ENCODE measurements around the gene NABP2.

Gene NABP2

DNA sequence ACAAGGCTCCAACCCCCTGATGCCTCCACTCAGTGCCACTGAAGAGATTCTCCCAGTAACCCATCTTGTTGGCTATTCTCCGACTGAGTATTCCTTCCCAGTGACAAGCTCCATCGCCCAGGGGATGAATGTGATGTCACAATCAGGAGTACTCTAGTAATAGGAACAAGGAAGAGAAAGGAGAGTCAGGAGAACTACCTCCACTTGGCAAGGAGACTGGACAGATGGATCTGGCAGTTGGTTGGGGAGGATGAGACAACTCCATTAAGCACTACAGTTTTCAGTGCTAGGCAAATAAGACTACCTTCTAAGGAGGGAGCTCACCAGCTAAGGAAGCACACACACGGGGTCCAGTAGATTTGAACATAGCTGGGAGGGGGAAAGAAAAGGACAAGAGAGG, 7.7 kb upstream of the NABP2 start:
- DNase-seq, result no peak

- no peak for DNase-seq
Measured at GRCh38 chr12:56219840-56220239, 4.3 kb upstream of the NABP2 start.

DNA sequence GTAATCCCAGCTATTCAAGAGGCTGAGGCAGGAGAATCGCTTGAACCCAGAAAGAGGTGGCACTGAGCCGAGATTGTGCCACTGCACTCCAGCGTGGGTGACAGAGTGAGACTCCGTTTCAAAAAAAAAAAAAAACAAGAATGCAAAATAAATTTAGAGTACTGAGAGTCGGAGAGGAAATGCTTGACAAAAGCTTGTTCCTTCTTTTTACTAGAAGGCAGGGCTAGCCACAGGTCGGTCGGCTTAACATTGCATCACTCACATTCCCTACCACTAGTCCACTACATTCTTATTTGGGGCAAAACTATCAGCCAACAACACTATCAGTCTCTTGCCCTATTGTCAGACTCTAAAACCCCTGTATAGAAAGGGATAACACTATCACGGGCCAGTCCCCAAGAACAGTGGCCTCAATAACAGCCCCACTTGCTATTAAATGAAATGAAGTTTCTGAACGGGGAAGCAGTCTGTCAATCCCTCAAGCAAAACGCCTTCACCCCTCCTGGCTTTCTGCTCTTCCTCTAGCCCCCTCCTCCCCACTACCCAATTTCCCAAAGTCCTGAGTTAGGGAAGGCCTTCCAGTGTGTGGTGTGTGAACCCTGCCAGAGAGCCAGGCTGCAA, 3.4 kb upstream of the NABP2 start:
- no peak for DNase-seq

- DNase-seq, result no peak
Measured at GRCh38 chr12:56221232-56221756, 2.8 kb upstream of the NABP2 start.

DNA sequence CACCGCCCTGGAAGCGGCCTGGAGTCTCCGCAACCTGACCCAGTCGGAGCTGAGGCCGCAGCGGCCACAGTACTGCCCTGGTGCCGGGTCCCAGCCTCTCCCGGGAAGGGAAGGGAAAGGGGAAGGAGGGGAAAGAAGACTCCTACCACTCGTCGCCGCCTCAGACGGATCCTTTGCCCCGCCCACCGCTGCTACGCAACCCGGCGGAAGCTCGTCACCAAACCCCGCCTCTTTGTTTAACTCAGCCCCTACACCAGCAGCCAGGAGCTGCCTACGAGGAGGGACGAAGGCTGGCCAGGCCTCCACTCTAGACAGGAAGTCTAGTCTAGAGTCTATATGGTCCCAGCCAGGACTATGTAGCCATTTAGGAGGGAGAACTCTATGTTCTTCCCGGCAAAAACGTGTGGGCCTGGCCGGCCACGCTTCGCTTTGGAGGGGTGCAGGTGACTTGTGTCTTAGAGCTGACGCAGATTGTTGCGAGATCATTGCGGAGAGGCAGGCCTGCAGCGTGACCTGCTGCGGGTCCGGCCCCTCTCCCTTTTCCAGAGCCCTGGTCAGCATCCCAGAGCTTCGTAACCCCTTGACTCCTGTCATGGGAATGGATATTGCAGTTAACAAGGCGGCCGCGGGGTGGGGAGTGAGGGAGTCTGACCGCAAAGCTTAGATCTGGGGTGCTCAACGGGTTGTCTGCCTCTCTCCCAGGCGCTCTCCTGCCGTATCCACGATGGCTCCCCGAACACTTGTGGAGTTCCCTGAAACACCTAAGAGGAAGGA, 2.2 kb upstream of the NABP2 start, which contains the start of gene RNF41:
Gene RNF41, minus strand, starts transcription at position 166 of the 774 bp plus-strand sequence. CDS start 7,875 bp downstream, outside the sequence.
- DNase-seq, result peak; percentile 85

GRCh38 chr12:56222531-56222895, 1.6 kb upstream of the NABP2 start:
- DNase-seq, result no peak

DNA sequence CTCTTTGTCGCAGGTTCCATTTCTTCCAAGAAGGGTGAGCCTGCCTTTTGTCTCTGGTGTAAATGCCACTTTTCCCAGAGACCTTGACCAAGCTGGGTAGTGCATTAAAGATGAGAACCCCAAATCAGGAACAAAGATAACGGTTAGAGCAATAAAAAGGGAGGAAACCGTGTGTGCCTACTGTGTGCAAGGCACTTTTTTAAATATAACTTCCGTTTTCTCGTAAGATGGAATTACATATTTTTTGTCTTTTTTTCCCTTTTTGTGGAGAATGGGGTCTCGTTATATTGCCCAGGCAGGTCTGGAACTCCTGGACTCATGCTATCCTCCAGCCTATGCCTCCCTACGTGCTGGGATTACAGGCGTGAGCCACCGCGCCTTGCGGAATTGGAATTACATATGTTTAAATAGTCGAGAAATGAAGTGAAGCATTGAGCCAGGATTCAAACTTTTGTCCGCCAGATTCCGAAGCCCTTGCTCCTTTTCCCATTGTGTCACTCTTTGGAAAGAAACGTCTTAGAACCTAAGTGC, 506 bp upstream of the NABP2 start:
- DNase-seq, result no peak

DNA sequence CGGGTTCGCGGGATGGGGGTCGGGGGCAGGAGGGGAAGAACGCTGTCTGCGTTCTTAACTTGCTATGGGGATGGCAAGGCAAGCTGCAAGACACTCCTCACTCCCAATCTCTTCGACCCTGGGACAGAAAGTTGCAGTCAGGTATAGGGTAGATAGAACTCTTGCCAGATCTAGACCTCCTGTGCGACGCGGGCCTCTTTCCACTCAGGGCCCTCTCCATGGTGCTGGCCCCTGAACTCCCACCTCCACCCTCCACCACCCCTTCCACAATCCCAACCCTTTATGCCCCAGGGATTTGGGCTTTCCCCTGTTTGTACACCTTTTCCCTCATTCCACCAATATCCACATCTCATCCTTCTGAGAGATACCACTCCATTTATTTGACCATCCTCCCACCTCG, 812 bp downstream of the NABP2 start:
- DNase-seq, result no peak

GRCh38 chr12:56229082-56229481, 4.9 kb downstream of the NABP2 start:
- DNase-seq, result no peak

GRCh38 chr12:56229916-56230431, 5.8 kb downstream of the NABP2 start, which contains the start of gene SLC39A5:
Gene SLC39A5 (plus strand): TSS chr12:56230051. CDS start chr12:56231275, 1,224 bp downstream.
- DNase-seq, result no peak

DNA sequence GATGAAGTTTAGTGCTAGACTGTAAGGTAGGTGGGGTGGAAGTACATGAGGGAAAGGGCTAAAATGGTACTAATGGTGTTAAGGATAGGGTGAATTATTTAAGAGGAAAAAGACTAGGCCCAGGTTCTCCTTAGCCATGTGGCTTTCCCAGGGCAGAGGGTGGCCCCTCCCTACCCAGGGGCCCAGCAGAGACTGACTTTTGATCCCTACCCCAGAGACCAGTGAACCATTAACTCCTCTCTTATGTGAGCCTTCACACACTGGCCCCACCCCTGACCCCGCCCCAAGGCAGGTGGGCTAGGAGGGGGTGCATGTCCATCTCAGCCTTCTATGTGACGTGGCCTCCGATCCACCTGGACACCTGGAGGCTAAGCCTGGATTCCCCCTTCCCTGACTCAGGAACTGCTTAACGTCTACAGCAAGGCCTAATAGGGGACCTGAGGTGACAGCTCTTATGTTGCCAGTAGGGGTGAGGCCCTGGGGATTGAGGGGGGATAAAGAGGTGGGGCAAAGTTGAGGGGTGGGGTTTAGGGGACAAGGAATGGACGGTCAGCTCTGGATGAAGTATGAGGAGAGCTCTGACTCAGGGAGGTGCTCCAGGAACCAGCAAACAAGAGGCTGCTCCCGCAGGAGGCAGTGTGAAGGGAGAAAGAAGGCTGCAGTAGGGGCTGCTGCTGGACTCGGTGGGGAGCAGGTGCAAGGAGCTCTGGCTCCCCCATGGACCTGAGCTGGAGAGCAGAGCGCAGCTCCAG, 6.5 kb downstream of the NABP2 start:
- DNase-seq, result no peak

DNA sequence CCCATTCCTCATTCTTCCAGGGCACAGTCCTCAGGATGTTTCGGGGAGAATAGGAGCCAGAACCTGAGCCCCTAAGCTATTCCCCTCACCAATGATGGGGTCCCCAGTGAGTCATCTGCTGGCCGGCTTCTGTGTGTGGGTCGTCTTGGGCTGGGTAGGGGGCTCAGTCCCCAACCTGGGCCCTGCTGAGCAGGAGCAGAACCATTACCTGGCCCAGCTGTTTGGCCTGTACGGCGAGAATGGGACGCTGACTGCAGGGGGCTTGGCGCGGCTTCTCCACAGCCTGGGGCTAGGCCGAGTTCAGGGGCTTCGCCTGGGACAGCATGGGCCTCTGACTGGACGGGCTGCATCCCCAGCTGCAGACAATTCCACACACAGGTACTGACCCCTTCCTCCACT, 7.0 kb downstream of the NABP2 start:
- no peak for DNase-seq

GRCh38 chr12:56234746-56235436, 10.7 kb downstream of the NABP2 start:
- DNase-seq, result no peak

DNA sequence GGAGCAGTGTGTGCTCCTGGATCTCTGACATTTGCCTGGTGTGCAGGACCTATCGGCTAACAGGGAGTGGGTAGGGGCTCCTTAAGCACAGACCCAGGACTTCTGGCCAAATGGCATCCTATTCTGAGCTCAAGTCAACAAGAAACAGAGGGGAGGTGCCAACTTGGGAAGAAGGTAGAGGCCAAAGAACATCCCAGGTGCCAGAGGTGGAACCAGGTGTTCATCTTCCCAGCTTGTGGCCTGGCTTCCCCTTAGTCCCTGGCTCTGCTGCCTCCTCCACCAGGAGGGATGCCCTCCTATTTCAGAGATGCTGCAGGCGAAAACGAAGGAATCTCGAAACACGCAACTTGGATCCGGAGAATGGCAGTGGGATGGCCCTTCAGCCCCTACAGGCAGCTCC, 11.9 kb downstream of the NABP2 start:
- DNase-seq, result no peak

DNA sequence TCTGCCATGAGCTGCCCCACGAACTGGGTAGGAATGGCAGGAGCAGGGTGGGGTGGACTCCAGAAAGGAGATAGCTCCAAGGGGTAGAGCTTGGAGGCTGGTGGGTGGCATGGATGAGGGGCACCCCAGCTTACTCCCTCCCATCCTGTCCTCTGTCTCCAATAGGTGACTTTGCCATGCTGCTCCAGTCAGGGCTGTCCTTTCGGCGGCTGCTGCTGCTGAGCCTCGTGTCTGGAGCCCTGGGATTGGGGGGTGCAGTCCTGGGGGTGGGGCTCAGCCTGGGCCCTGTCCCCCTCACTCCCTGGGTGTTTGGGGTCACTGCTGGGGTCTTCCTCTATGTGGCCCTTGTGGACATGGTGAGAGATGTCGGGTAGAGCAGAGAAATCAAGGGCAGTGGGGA, 12.8 kb downstream of the NABP2 start:
- DNase-seq, result no peak

DNA sequence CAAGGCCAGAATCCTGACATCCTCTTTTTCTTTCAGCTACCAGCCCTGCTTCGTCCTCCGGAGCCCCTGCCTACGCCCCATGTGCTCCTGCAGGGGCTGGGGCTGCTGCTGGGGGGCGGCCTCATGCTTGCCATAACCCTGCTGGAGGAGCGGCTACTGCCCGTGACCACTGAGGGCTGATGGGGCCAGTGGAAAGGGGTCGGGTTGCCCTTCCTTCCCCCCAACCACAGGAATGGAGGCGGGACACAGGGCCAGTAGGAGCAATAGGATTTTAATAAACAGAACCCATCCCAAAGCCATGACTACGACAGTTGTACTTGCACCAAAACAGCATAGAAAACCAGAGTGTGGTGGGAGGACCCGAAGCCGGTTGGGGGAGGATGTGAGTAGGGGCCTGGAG, 13.4 kb downstream of the NABP2 start:
- DNase-seq, result no peak

DNA sequence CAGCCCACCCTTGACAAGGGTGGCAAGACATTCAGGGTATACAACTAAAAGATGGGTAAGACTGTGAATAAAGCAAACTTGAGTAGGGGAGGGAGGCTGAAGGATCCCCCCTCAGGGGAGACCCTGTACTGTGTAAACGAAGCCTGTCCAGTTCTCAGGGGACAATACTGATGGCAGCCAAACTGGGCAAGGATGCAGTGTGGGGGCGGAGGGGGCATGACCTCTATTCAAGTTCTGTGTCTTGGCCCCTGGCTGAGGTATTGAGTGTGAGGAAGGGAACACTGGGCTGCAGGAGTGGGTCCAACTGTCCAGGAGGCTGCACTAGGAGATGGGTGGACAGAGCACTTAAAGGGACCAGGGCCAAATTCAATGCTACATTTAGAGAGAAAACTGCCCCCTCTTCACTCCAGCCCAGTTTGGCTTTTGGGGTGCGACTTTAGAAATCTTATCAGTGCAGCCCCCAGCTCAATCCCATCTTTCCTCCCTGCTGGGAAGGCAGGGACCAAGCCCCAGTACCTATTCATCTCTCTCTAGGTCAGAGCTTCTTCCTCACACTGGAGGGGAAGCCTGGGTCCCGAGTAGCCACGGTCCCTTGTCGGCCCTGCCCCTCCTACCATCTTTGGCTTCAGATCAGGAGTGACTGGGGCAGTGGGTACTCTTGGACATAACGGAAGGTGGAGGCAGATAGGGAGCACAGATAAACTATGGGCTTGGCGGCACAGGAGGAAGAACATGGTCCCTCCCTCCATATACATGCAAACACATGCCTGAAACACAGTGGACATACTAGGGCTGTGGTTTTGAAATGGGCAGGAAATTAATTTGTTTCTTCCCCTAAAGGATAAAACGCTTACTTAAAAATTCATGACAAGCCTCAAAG, 17.5 kb downstream of the NABP2 start:
- DNase-seq, result no peak

- DNase-seq, result no peak
Measured at GRCh38 chr12:56242986-56243385, 18.8 kb downstream of the NABP2 start.

DNA sequence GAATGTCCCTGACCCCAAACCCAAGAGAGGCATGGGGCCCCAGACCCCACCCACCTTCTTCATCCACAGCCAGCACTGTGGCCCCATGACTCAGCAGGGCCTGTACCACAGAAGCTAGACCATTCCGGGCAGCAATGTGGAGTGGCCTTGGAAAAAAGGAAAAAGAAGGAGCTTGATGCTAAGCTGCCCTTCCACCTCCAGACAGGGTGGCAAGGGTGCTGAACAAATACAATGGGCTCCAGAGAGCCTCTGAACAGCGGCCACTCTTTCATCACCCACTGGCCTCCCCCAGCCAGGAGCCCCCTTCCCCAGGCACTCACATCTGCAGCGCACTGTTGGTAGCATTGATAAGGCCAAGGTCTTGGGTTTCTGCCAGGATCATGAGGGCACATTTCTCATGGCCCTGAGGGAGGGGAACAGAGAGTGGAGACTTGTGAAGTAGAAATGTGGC, 19.6 kb downstream of the NABP2 start:
- no peak for DNase-seq

GRCh38 chr12:56244494-56244893, 20.4 kb downstream of the NABP2 start:
- no peak for DNase-seq

DNA sequence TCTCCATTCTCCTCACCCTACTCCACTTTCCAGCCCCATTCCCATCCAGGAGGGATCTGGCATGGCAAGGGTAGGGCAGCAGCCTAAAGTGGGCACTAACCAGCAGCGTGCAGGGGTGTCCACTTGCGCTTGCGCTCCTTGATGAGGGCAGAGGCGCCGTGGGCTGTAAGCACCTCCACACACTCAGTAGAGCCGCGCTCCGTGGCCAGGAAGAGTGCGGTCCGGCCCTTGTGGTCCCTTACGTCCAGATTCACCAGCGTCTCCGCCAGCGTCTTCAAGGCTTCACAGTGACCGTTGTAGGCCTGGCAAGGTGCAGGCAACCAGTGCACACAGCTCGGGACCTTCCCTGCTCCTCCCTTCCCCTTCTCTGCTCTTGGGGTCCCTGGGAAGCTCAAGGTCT, 23.8 kb downstream of the NABP2 start:
- DNase-seq, result no peak

All from NK-92 treated with Interleukin-12 subunit alpha and Interleukin-12 subunit beta, amount 100 ng/mL, for 24 hours (cell line).